Measurements from ENCODE around the gene TSEN34.

Gene TSEN34

DNA sequence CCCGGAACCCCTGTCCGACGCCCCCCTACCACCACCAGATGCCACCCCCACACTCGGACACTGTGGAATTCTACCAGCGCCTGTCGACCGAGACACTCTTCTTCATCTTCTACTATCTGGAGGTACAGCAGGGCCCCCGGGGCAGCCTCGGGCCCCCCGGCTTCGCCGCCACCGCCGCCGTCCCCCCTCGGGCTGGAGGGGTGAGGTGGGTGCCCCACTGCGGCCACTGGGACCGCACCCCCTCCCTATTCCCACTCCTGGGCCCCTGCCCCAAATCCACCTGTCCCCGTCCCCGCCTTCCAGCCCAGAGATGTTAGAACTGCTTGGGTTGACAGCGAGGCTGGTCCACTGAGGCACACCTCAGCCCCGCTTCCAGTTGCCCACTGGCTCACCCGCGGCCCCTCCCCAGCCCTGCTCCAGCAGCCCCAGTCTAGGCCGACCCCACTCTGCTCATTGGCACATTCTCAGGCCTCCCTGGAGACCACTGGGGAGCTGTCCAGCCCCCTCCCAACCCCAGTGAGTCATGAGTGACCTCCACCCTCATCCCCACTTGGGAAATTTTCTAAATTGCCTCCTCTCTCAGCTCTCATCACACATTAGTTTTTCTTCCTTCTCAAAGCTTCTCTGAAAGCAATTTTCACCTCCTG is 38.1 kb upstream of the TSEN34 start:
- Histone ChIP-seq H3K4me3 (ENCODE audit: low read depth, low read length) (no peak overlapping the region), H3K36me3 (ENCODE audit: control insufficient read depth in 2 of 2, insufficient read depth in 1 of 2, low read length in 2 of 2) (peaks cover 52 to 95% of the 10 kb centered on the region in 2 experiments), H3K4me1 (ENCODE audit: control insufficient read depth, insufficient read depth, low read length) (no peaks in the 10 kb centered on the region), H3K9me3 (ENCODE audit: control insufficient read depth, insufficient read depth, low read depth, low read length) (no peaks in the 10 kb centered on the region), H3K27ac (ENCODE audit: extremely low read depth, low read depth, low read length) (no peak overlapping the region)
- TF ChIP-seq ZNF555 (tag by site-specific recombination; conservative IDR thresholded peaks at IDR 0.05) (no peak), KLF16 (tag by site-specific recombination; IDR thresholded peaks at IDR 0.05) (no peak), GFI1B (tag by site-specific recombination; IDR thresholded peaks at IDR 0.05) (no peak), ZNF274 (IDR thresholded peaks at IDR 0.05; ENCODE audit: low read length) (no peak), ZNF274 (tag by site-specific recombination; IDR thresholded peaks at IDR 0.05; ENCODE audit: borderline replicate concordance) (no peak), GLIS1 (tag by site-specific recombination; IDR thresholded peaks at IDR 0.05) (0 out of 2 replicates have a peak, but pooled peaks have one; percentile 11), ZNF544 (tag by site-specific recombination; IDR thresholded peaks at IDR 0.05) (no peak), HOXD13 (CRISPR knock-in tag; IDR thresholded peaks at IDR 0.05; ENCODE audit: borderline replicate concordance) (no peak), ZNF239 (tag by site-specific recombination; IDR thresholded peaks at IDR 0.05) (no peak), ZNF791 (tag by site-specific recombination; IDR thresholded peaks at IDR 0.05) (no peak), KLF7 (tag by site-specific recombination; IDR thresholded peaks at IDR 0.05; ENCODE audit: borderline replicate concordance) (no peak)
- TF ChIP-seq, protein P1, sequence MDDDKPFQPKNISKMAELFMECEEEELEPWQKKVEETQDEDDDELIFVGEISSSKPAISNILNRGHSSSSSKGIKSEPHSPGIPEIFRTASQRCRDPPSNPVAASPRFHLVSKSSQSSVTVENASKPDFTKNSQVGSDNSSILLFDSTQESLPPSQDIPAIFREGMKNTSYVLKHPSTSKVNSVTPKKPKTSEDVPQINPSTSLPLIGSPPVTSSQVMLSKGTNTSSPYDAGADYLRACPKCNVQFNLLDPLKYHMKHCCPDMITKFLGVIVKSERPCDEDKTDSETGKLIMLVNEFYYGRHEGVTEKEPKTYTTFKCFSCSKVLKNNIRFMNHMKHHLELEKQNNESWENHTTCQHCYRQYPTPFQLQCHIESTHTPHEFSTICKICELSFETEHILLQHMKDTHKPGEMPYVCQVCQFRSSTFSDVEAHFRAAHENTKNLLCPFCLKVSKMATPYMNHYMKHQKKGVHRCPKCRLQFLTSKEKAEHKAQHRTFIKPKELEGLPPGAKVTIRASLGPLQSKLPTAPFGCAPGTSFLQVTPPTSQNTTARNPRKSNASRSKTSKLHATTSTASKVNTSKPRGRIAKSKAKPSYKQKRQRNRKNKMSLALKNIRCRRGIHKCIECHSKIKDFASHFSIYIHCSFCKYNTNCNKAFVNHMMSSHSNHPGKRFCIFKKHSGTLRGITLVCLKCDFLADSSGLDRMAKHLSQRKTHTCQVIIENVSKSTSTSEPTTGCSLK (tag by site-specific recombination; IDR thresholded peaks at IDR 0.05), result no peak
- TF ChIP-seq, protein P2, sequence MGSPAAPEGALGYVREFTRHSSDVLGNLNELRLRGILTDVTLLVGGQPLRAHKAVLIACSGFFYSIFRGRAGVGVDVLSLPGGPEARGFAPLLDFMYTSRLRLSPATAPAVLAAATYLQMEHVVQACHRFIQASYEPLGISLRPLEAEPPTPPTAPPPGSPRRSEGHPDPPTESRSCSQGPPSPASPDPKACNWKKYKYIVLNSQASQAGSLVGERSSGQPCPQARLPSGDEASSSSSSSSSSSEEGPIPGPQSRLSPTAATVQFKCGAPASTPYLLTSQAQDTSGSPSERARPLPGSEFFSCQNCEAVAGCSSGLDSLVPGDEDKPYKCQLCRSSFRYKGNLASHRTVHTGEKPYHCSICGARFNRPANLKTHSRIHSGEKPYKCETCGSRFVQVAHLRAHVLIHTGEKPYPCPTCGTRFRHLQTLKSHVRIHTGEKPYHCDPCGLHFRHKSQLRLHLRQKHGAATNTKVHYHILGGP (tag by site-specific recombination; IDR thresholded peaks at IDR 0.05), result no peak
- TF ChIP-seq, protein P3, sequence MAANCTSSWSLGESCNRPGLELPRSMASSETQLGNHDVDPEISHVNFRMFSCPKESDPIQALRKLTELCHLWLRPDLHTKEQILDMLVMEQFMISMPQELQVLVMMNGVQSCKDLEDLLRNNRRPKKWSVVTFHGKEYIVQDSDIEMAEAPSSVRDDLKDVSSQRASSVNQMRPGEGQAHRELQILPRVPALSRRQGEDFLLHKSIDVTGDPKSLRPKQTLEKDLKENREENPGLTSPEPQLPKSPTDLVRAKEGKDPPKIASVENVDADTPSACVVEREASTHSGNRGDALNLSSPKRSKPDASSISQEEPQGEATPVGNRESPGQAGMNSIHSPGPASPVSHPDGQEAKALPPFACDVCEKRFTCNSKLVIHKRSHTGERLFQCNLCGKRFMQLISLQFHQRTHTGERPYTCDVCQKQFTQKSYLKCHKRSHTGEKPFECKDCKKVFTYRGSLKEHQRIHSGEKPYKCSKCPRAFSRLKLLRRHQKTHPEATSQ (tag by site-specific recombination; IDR thresholded peaks at IDR 0.05), result no peak
- TF ChIP-seq, protein P4, sequence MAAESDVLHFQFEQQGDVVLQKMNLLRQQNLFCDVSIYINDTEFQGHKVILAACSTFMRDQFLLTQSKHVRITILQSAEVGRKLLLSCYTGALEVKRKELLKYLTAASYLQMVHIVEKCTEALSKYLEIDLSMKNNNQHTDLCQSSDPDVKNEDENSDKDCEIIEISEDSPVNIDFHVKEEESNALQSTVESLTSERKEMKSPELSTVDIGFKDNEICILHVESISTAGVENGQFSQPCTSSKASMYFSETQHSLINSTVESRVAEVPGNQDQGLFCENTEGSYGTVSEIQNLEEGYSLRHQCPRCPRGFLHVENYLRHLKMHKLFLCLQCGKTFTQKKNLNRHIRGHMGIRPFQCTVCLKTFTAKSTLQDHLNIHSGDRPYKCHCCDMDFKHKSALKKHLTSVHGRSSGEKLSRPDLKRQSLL (tag by site-specific recombination; IDR thresholded peaks at IDR 0.05), result no peak
- TF ChIP-seq, protein P5, sequence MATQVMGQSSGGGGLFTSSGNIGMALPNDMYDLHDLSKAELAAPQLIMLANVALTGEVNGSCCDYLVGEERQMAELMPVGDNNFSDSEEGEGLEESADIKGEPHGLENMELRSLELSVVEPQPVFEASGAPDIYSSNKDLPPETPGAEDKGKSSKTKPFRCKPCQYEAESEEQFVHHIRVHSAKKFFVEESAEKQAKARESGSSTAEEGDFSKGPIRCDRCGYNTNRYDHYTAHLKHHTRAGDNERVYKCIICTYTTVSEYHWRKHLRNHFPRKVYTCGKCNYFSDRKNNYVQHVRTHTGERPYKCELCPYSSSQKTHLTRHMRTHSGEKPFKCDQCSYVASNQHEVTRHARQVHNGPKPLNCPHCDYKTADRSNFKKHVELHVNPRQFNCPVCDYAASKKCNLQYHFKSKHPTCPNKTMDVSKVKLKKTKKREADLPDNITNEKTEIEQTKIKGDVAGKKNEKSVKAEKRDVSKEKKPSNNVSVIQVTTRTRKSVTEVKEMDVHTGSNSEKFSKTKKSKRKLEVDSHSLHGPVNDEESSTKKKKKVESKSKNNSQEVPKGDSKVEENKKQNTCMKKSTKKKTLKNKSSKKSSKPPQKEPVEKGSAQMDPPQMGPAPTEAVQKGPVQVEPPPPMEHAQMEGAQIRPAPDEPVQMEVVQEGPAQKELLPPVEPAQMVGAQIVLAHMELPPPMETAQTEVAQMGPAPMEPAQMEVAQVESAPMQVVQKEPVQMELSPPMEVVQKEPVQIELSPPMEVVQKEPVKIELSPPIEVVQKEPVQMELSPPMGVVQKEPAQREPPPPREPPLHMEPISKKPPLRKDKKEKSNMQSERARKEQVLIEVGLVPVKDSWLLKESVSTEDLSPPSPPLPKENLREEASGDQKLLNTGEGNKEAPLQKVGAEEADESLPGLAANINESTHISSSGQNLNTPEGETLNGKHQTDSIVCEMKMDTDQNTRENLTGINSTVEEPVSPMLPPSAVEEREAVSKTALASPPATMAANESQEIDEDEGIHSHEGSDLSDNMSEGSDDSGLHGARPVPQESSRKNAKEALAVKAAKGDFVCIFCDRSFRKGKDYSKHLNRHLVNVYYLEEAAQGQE (tag by site-specific recombination; IDR thresholded peaks at IDR 0.05), result peak; percentile 70
- ChIA-PET CTCF (no interaction called here), POLR2A (interaction anchor here (8.0 kb wide), 1 partner anchor 15 kb away, joined by 87 read pairs; the partner anchor contains the start of gene CNOT3)

All from HEK293 (cell line).